ENCODE measurements around the gene C1QTNF12.
A peak's percentile ranks its signal among the peaks of the same experiment; 100 is the strongest.

Gene C1QTNF12, protein sequence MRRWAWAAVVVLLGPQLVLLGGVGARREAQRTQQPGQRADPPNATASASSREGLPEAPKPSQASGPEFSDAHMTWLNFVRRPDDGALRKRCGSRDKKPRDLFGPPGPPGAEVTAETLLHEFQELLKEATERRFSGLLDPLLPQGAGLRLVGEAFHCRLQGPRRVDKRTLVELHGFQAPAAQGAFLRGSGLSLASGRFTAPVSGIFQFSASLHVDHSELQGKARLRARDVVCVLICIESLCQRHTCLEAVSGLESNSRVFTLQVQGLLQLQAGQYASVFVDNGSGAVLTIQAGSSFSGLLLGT

DNA sequence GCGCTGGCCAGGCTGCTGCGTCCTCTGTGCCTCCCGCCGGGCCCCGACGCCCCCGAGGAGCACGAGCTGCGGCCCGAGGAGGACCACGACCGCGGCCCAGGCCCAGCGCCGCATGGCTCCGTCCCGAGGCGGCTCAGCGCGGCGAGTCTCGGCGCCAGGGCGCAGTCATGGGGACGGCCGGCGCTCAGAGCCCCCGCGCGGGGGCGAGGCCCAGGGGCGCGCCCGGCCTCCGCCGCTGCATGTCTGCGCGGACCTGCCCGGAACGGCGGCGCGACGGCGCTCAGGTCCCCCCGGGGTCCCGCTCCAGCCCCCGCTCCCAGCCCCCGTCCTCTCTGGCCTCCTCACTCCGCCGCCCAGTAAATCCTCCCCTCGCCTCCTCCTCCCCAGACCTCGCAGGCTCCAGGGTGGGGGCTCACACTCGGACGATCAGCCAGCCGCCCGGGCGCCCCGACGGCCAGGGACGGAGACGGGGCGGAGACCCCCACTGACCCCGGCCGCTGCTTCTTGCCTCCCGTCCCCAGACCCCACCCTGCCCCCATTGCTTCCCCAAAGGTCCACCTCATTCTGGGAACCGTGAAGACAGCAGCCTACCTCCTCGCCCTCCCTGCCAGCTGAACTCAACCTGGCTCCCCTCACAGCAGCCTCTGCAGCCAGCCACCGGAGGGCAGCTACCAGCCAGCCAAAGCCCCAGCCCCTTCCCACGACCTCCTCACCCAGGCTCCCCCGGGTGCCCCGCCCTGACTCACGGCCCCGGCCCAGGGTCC lies at the start of gene C1QTNF12:
Gene C1QTNF12, minus strand, starts transcription at position 146 of the 764 bp plus-strand sequence. Its CDS starts 32 bp downstream, at position 114.
- DNase-seq = no peak

DNA sequence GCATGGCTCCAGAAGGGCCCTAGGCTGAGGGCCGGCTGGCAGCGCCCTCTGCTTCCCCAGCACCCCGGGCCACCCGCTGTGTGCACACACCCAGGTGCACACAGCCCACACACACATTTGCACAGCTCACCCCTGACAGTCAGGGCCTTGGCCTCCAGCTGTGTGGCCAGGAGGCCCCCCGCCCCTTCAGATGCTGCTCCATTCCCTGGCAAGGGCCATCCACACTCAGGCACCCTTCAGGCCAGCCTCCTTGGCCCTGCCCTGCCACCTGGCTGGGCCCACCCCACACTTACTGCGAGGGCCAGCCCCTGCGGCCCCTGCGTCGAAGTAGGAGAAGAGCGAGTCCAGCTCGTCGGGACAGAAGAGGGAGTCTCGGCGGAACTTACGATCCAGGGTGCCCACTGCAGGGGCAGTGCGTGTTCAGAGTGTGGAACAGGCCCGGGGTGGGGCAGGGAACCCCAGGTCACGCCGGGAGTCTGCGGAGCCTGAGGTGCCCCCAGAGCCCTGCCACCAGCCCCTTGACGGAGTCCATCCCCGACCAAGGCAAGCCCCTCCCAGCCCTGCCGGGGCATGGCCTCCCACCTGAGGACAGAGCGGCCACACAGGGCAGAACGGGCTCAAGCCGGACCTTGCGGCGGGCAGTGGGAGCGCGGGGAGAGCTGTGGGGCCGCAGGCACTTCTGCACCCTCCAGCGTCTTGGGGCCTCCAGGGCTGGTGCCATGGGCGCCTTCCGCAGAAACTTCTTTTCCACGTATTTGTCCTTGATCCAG lies 48.8 kb upstream of the C1QTNF12 start:
- DNase-seq = no peak

DNA sequence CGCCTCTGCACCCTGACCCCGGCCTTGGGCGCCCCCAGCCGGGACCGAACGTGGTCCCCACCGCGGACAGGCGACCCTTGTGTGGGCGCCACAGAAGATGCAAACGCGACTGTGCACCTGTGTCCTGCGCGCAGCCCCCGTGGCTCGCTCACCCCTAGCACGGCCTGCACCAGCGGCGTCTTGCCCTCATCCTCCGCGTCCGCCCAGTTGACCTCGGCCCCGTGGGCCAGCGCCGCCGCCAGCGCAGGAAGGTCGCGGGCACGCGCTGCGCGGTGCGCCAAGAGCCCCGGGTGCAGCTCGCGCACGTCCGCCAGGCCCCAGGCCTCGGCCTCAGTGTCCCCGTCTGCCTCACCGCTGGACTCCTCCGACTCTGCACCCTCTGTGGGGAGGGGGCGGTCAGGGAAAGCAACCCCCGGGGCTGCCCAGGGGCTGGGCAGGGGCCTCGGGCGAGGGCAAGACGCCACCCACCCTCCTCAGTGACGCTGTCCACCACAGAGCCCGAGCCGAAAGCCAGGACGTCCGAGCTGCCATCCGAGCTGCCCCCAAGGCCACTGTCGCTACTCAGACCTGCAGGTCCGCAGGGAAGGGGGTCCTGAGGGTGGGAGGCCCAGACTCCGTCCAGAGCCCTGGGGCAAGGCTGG lies 47.8 kb upstream of the C1QTNF12 start:
- DNase-seq = no peak

DNA sequence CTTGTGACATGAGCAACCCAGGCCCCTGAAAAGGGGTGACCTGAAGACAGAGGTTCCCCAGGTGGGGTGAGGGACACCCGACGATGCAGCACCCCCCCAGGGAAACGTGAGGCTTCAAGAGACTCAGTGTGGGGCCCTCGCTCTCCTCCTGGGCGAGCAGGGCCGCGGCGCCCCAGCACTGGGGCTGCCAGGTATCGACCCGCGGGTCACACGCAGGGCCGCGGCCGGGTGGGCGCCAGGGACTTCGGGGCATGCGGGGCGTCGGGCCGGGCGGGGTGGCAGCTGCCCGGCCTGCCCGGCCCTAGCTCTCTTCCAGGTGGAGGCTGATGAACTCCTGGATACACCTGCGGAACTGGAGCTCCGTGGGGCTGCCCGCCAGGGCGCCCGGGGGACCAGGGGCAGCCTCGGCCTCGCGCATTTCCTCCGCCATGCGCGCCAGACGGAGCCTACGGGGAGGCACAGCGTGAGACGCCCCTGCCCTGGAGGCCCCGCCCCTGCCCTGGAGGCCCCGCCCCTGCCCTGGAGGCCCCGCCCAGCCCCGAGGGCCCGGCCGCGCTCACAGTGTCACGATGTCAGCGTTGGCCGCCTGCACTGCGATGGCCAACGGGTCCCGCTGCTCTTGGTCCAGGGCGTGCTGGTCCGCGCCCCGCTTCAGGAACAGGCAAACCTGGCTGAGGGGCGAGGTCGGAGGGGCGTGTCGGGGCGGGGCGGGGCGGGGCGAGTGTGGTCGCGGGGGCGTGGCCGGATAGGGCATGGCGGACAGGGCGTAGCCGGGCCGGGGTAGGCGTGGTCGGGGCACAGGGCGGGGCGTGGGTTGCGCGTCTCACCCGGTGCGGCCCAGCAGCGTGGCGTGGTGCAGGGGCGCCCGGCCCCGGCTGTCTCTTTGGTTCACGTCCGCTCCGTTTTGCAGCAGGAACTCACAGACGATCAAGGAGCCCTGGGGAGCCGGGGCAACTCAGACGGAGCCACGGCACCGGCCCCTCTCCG lies 47.0 kb upstream of the C1QTNF12 start:
- no peak for DNase-seq

DNA sequence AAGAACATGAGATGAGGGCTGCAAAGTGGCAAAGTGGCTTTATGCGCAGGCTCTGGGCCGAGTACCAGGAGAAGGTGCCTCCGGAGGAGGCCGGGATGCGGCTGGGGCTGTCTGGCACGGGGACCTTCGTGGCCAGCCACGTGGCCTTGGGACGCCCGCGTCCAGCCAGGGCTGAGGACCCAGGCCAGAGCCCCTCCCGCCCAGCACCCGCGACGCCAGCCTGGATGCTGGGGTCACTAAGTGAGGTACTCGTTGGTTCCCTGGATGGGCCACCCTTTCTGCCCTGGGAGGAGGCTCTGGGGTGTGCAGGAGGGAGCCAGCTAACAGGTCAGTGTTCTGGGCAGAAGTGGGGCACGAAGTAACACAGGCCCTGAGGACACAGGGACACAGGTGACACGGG lies 46.3 kb upstream of the C1QTNF12 start:
- no peak for DNase-seq

DNA sequence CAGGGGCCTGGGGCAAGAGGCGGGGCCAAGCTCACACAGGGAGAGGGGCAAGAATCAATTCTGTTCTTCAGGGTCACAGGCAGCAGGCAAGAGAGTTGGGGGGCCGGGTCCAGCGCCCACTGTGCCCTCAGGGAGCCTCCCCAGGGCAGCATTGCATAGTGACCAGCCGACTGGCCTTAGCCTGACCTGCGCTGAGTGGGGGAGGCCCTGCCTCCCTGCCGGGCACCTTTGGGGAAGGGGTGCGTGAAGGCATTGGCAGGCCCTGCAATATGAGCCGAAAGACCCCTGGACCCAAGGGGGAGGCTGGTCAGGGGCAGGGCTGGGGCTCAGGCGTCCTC lies 45.9 kb upstream of the C1QTNF12 start:
- no peak for DNase-seq

DNA sequence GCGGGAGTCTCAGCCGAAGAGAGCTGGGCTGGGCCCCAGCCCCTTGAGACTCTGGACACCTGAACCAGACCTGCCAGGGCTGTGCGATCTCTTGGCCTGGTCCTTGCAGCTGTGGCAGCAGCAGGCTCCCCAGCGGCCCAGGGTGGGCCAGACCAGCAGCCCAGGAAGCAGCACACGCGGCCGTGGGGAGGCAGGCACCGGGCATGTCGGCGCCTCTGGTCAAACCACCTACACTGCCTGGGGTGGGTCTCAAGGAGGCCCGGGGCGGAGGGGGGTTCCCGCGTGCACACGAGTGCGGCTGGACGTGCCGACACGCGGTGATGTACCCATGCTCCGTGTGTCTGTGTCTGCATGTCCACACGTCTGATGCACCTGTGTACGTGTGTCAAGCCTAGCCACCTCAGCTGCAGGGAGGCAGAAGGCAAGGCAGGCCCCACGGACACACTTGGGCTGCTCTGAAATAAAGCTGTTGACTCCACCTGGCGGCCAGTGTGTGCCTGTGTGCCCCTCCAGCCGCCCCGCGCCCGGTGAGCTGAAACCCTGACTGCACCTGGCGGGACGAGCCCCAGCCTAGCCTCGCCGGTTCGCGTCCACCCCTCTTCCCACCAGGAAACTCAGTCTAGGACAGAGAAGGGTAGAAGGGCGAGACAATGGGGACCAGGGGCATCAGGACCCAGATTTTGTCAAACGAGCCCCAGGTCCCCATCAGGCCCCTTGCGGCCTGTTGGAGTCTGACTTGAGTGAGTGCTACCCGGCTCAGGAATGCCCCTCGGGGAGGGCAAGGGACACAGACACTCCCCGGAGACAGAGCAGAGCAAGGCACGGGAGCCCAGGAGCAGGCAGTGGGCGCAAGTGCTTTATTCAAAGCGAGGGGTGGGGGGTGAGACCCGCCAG lies 45.3 kb upstream of the C1QTNF12 start:
- peak; percentile 99 for DNase-seq

DNA sequence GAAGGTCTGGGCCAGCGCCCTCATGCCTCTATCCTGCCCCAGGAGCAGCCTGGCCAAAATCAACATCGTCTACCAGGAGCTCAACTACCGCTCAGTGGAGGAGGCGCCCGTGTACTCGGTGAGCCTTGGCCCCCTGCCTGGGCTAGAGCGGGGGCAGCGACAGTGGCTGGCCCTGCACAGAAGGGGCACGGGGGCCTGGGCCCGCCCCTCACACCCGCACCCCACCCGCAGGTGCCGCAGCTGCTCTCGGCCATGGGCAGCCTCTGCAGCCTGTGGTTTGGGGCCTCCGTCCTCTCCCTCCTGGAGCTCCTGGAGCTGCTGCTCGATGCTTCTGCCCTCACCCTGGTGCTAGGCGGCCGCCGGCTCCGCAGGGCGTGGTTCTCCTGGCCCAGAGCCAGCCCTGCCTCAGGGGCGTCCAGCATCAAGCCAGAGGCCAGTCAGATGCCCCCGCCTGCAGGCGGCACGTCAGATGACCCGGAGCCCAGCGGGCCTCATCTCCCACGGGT lies 44.6 kb upstream of the C1QTNF12 start:
- DNase-seq = peak; percentile 79

DNA sequence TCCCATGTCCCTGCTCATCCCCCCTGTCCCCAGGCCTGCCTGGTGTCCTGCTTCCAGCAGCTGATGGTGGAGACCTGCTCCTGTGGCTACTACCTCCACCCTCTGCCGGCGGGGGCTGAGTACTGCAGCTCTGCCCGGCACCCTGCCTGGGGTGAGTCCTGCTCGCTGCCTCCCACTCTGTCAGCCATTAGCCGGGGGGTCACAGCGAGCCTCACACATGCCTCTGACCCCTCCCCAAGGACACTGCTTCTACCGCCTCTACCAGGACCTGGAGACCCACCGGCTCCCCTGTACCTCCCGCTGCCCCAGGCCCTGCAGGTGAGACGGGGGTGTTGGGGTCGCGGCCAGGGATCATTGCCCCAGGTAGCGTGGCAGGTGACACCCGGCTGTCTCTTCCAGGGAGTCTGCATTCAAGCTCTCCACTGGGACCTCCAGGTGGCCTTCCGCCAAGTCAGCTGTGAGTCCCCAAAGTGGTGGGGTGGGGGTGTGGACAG lies 43.8 kb upstream of the C1QTNF12 start:
- peak; percentile 94 for DNase-seq

DNA sequence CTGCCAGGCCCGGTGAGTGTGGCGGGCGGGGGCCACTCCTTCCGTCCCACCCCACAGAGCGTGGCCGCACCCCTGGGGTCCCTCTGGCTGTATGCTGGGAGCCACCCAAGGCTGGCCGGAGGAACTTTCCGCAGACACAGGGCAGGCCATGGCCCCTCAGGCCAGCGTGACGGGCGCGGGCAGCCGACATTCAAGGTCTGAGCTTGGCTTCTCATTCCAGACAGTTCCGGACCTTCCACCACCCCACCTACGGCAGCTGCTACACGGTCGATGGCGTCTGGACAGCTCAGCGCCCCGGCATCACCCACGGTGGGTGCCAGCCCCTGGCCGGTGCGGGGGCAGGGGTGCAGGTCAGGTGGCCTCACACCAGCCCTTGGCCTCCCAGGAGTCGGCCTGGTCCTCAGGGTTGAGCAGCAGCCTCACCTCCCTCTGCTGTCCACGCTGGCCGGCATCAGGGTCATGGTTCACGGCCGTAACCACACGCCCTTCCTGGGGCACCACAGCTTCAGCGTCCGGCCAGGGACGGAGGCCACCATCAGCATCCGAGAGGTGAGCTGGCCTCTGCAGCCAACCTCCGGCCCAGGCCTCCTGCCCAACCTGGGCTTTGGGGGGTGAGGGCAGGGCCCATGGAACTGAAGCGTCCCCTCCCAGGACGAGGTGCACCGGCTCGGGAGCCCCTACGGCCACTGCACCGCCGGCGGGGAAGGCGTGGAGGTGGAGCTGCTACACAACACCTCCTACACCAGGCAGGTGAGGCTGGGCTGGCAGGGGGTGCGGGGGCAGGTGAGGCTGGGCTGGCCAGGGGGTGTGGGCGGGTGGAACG lies 41.0 kb upstream of the C1QTNF12 start:
- DNase-seq = no peak

DNA sequence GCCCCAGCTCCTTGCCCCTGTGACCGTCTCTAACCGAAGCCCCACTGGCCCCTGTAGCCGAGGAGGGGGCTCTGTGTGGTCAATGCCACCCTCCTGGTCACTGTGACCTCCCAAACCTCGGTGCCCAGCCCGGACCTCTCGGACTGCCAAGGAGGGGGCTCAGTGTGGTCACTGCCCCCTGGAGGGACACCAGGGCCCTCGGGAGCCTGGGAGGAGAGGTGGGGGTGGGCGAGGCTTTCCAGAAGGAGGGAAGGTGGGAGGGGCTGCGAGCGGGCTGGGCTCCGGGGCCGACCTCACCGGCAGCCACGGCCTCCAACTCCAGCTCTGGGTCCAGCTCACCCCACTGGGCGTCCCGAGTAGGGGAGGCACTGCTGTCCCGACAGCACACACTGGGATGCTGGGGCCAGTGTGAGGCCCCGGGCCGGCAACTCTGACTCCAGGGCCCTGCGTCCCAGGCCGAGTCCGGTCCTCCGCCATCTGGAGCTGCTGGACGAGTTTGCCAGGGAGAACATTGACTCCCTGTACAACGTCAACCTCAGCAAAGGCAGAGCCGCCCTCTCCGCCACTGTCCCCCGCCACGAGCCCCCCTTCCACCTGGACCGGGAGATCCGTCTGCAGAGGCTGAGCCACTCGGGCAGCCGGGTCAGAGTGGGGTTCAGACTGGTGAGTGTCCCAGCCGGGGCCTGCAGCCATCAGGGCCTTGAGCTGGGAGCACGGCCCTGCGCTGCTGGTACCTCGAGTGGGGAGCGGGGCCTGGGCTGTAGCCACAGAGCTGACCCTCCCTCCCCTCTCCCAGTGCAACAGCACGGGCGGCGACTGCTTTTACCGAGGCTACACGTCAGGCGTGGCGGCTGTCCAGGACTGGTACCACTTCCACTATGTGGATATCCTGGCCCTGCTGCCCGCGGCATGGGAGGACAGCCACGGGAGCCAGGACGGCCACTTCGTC lies 40.1 kb upstream of the C1QTNF12 start:
- no peak for DNase-seq

DNA sequence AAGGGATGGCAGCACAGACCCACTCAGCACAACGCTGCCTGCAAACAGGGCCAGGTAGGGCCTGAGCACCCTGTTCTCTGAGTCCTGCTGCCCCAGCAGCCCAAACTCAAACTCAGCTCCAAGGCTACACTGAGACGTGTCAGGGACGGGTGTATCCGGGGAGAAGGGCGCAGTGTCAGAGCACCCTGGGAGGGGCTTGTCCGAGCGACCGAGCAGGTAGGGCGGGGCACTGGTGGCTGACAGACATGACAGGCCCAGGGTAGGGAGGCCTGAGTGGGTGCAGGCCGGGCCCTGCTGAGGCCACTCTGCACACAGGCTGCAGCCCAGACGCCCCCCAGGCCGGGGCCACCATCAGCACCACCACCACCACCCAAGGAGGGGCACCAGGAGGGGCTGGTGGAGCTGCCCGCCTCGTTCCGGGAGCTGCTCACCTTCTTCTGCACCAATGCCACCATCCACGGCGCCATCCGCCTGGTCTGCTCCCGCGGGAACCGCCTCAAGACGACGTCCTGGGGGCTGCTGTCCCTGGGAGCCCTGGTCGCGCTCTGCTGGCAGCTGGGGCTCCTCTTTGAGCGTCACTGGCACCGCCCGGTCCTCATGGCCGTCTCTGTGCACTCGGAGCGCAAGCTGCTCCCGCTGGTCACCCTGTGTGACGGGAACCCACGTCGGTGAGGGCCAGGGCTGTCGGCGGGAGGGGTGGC lies 39.2 kb upstream of the C1QTNF12 start:
- peak; percentile 31 for DNase-seq

DNA sequence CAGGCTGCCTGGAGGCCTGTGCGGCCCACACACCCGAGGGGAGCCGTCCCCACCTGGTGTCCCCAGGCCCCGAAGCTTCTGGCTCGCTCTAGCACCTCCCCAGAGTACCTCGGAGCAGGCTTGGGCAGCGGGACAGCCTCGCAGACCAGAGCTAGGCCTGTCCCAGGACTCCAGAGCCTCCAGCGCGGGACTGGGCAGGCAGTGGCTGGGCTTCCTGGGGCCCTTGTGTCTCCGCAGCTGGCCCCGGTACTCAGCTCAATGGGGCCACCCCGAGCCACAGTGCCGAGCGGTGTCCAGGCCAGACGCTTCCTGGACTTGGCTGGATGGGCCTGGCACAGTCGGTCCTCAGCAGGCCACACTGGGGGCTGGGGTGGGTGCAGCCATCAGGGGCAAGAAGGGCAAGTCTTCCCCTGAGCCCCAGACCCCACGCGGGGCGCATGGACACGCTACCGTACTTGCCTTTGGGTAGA lies 38.6 kb upstream of the C1QTNF12 start:
- no peak for DNase-seq

DNA sequence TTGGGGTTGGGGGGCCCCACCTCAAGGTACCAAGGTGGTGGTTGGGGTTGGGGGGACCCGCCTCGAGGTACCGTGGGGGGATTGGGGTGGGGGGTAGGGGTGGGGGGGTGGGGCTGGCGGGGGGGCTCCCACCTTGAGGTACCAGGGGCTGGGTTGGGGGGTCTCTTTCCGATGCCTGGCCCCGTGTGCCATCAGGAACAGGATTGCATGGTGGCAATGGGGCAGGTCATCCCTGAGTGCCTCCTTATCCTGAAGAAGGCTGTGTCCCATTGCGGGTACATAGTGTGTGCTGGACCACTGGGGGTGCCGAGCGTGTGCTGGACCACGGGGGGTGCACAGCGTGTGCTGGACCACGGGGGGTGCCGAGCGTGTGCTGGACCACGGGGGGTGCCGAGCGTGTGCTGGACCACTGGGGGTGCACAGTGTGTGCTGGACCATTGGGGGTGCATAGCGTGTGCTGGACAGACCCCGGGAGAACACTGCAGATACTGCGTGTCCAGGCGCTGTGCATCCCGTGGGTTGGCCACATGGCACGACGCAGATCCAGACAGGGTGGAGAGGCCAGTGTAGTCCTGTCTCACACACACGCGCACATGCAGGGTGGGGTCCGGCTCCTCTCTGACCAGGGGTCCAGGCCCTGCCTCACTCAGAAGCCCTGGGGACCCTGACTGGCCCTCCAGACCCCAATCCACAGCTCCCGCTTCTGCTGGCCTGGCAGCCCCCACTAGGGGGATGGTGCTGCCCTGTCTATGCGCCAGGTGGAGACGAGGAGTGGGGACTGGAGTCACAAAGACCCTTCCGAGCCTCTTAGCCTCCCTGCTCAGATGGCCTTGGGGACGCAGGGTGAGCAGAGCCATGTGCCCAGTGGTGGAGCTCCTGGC lies 37.9 kb upstream of the C1QTNF12 start:
- DNase-seq = no peak

DNA sequence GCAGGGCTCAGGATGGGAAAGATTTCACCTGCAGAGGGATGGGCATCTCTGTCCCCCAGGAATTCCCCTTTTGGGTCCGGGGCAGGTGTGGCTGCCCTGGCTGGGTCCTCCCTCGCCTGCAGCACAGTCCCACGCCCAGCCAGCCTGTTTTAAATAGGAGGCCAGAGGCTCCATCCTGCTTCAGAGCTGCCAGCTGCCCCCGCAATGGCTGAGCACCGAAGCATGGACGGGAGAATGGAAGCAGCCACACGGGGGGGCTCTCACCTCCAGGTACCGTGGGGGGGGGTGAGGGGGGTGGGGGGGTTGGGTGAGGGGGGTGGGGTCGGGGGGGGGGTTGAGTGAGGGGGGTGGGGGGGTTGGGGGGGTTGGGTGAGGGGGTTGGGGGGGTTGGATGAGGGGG lies 37.3 kb upstream of the C1QTNF12 start:
- no peak for DNase-seq

DNA sequence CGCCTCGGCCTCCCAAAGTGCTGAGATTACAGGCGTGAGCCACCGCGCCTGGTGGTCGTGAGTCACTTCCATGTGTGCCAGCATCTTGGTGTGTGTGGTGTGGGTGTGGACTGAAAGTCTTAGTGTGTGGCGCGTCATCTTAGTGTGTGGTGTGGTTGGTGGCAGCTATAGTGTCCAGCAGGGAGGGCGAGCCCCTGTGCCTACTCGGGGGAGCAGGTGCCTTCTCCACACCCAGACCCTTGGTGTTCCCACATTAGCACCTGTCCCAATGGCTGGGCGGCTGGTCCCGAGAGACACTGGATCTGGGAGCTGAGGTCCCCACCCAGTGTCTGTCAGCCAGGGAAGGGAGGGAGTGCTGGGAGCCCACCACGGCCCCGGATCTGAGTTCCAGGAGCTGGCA lies 36.5 kb upstream of the C1QTNF12 start:
- no peak for DNase-seq
